ENCODE measurements around the gene SLC43A3. TPM values are rescaled to one million over a fixed set of nuclear protein-coding genes. Genes with fewer than 3 reads are reported as not detected.

Gene SLC43A3
- total and polyA plus RNA-seq, 2 of the 4 experiments (the other 2 are of a cell fraction): 12.7 to 21.1 TPM

DNA sequence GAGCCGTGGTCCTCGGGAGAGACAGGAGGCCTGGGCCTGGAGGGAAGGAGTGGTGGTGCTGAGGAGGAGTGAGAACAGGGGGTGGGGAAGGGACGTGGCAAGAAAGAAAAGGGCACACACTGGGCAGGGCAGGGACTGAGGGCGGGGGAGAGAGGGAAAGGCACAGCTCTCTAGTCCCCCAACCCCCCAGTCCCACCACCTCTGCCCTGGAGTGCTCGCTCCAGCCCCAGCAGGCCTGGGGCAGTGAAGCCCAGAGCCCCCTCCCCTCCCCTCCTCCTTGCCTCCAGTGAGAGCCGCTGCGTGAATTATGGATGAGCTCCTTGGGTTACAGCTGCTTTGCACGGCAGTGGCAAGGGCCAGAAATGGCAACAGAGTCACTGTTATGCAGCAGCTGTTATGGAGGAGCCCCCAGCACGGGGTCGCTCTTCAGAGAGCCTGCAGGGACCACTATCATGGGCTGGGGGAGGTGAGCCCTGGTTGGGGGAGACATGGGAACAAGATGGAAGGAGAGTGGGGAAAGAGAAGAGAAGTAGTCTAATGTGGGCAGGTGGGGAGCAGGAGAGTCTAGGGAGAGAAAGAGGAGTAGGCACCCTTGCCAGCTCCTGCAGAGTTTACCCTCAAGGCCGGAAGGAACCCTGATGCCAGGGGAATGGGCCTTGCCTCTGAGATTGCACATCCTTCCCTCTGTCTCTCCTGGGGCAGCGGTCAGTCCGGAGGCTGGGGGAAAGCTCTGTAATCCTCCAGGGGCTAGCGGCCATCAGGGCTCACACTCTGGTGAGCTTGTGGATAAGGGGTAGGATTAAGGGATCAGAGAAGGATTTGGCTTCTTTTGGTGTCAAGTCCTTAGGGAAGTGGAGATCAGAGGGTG, 37.0 kb upstream of the SLC43A3 start:
- BruUV-seq (replicated peaks): no TSS peak
- Histone ChIP-seq H2BK20ac (ENCODE audit: low read depth, low read length) (no peak overlapping the region), H3K23ac (ENCODE audit: low read depth, low read length) (no peak overlapping the region), H3K9me1 (ENCODE audit: insufficient read depth, low read length) (no peaks in the 10 kb centered on the region), H3K9ac (ENCODE audit: low read depth, low read length) (no peak overlapping the region), H4K20me1 (ENCODE audit: insufficient read depth, low read length) (no peaks in the 10 kb centered on the region; the same call in 1 of the 2 replicates), H3K4ac (ENCODE audit: low read depth, low read length) (no peak overlapping the region), H2AK5ac (ENCODE audit: low read depth, low read length) (no peak overlapping the region), H4K91ac (ENCODE audit: insufficient read depth, low read depth, low read length) (no peak overlapping the region), H3K4me2 (ENCODE audit: low read depth, low read length) (no peak overlapping the region), H2AFZ (replicated peaks; ENCODE audit: low read length, poor library complexity) (peak overlapping the region; percentile 41), H4K5ac (ENCODE audit: low read depth, low read length) (no peak overlapping the region), H3K9me3 (ENCODE audit: control insufficient read depth, insufficient read depth, low read length) (no peaks in the 10 kb centered on the region), H4K8ac (ENCODE audit: low read depth in 2 of 2, low read length in 2 of 2) (no peak overlapping the region), H3K79me1 (ENCODE audit: low read depth in 1 of 2, low read length in 2 of 2) (no peaks in the 10 kb centered on the region), H3K27ac (ENCODE audit: insufficient read depth, low read length) (no peak overlapping the region), H3K14ac (replicated peaks; ENCODE audit: low read depth, low read length) (no peak overlapping the region), H3K36me3 (ENCODE audit: control insufficient read depth, insufficient read depth, low read length) (no peaks in the 10 kb centered on the region), H2BK15ac (ENCODE audit: low read depth, low read length) (no peak overlapping the region), H3K4me1 (ENCODE audit: control insufficient read depth, insufficient read depth, low read length) (no peaks in the 10 kb centered on the region; the same call in 1 of the 2 replicates), H2BK120ac (ENCODE audit: low read depth, low read length) (no peak overlapping the region), H3K56ac (ENCODE audit: extremely low read depth, insufficient read depth, low read length) (no peak overlapping the region), H3K27me3 (ENCODE audit: control insufficient read depth, insufficient read depth, low read length) (peaks cover 53% of the 10 kb centered on the region), H2BK5ac (ENCODE audit: low read depth, low read length, poor library complexity, severe bottlenecking) (no peak overlapping the region), H3K4me3 (ENCODE audit: insufficient read depth, low read depth, low read length) (no peak overlapping the region), H2AK9ac (replicated peaks; ENCODE audit: low read depth, low read length, poor library complexity) (peak overlapping the region; percentile 24), H3K18ac (ENCODE audit: low read depth, low read length) (no peak overlapping the region)
- in situ Hi-C loops (cut with MboI; ENCODE audit: low sequenced_read_pairs) (no loop called here), intact Hi-C loops (cut with micrococcal nuclease) (no loop called here), dilution Hi-C loops (cut with HindIII; ENCODE audit: low sequenced_read_pairs, unreplicated experiment) (no loop called here)
- POLR2A ChIA-PET (ENCODE audit: unreplicated experiment): no interaction called here
- CTCF ChIA-PET: interaction anchor here (1.1 kb wide), 1 partner anchor 19 kb away, joined by 3 read pairs; no protein-coding TSS in a partner anchor
- no peak for ATAC-seq (ENCODE audit: low read depth)
- WGBS, 2 experiments (ENCODE audit: extremely low coverage in 2 of 2, insufficient read length in 1 of 2): 37% methylated on average over 6 of the region's 14 CpGs; no CpG with 5 or more reads in 1 of the 2 experiments
- TF ChIP-seq MAZ (IDR thresholded peaks at IDR 0.05; ENCODE audit: borderline replicate concordance, low read depth, low read length): no peak
- no peak for TF ChIP-seq BHLHE40 (IDR thresholded peaks at IDR 0.05; ENCODE audit: low read depth, low read length)
- TF ChIP-seq, protein P1, sequence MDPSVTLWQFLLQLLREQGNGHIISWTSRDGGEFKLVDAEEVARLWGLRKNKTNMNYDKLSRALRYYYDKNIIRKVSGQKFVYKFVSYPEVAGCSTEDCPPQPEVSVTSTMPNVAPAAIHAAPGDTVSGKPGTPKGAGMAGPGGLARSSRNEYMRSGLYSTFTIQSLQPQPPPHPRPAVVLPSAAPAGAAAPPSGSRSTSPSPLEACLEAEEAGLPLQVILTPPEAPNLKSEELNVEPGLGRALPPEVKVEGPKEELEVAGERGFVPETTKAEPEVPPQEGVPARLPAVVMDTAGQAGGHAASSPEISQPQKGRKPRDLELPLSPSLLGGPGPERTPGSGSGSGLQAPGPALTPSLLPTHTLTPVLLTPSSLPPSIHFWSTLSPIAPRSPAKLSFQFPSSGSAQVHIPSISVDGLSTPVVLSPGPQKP (IDR thresholded peaks at IDR 0.05; ENCODE audit: borderline replicate concordance, low read depth, low read length): no peak
- DNase-seq: no peak

Data from IMR-90 (cell line).